RWPE2 (cell line): ENCODE results near the gene OR5A1.

ENCODE experiments used
- ATAC-seq: fragments of 200-7000 bp; cut with Tn5 transposase; 3 replicates; pipeline ENCODE4 v1.9.1; 2021; ENCODE audit warnings: low read depth
- DNase-seq: peaks from one replicate; pipeline ENCODE4 v3.0.0-alpha.2; 2020; ENCODE audit warnings: low spot score
- H3K27ac ChIP-seq: fragments of 450-650 bp; 2 replicates; pipeline ENCODE4 v1.5.1; 2017; ENCODE audit warnings: mild to moderate bottlenecking; ENCODE audit not compliant: poor library complexity, severe bottlenecking
- H3K27me3 ChIP-seq: fragments of 250-450 bp; sonication (Bioruptor Pico); 2 replicates; pipeline ENCODE4 v1.5.1; 2021; ENCODE audit warnings: mild to moderate bottlenecking, moderate library complexity; ENCODE audit not compliant: insufficient read depth, poor library complexity, severe bottlenecking
- H3K36me3 ChIP-seq: fragments of 250-450 bp; sonication (Bioruptor Pico); 2 replicates; pipeline ENCODE4 v1.5.1; 2020; ENCODE audit warnings: low read depth, mild to moderate bottlenecking, moderate library complexity
- H3K4me1 ChIP-seq: fragments of 250-450 bp; sonication (Bioruptor Pico); 2 replicates; pipeline ENCODE4 v1.5.1; 2021; ENCODE audit warnings: mild to moderate bottlenecking, moderate library complexity; ENCODE audit not compliant: insufficient read depth, poor library complexity, severe bottlenecking
- H3K4me3 ChIP-seq: fragments of 250-450 bp; sonication (Bioruptor Pico); 2 replicates; pipeline ENCODE4 v1.5.1; 2021; ENCODE audit warnings: mild to moderate bottlenecking, moderate library complexity; ENCODE audit not compliant: severe bottlenecking
- H3K9me3 ChIP-seq: fragments of 250-450 bp; sonication (Bioruptor Pico); 2 replicates; pipeline ENCODE4 v1.5.1; 2021; ENCODE audit warnings: mild to moderate bottlenecking, moderate library complexity; ENCODE audit not compliant: severe bottlenecking
- CTCF ChIP-seq: fragments of 450-650 bp; IDR thresholded peaks from one replicate; pipeline ENCODE4 v1.5.1; 2017; ENCODE audit warnings: mild to moderate bottlenecking, moderate library complexity; ENCODE audit not compliant: poor library complexity, severe bottlenecking

Gene OR5A1

GRCh38 chr11:59463190-59463641 lies 26.9 kb downstream of the OR5A1 start:
- DNase-seq (no peak), ATAC-seq (no peak)
- no peaks in the 10 kb centered on the region for H3K4me1 ChIP-seq
- TF ChIP-seq CTCF, result no peak
- no peak overlapping the region for H3K27ac ChIP-seq
- no peaks in the 10 kb centered on the region for H3K36me3 ChIP-seq
- no peak overlapping the region for H3K4me3 ChIP-seq
- H3K27me3 ChIP-seq, result no peaks in the 10 kb centered on the region
- no peaks in the 10 kb centered on the region for H3K9me3 ChIP-seq

GRCh38 chr11:59473015-59473414 lies 36.7 kb downstream of the OR5A1 start, which contains the start of gene OR4D10:
Gene OR4D10, plus strand, starts transcription at chr11:59473315. Its CDS starts 4,115 bp downstream, at chr11:59477430.
- Histone ChIP-seq H3K27me3 (no peaks in the 10 kb centered on the region), H3K27ac (no peak within 1 kb of the TSS), H3K4me3 (no peak within 1 kb of the TSS), H3K9me3 (no peaks in the 10 kb centered on the region), H3K36me3 (no peaks in the 10 kb centered on the region), H3K4me1 (no peaks in the 10 kb centered on the region)
- no peak for ATAC-seq
- no peak for TF ChIP-seq CTCF
- DNase-seq, result no peak

- H3K9me3 ChIP-seq, result no peaks in the 10 kb centered on the region
- no peak overlapping the region for H3K4me3 ChIP-seq
- no peaks in the 10 kb centered on the region for H3K4me1 ChIP-seq
- no peaks in the 10 kb centered on the region for H3K36me3 ChIP-seq
- DNase-seq (no peak), ATAC-seq (no peak)
- no peaks in the 10 kb centered on the region for H3K27me3 ChIP-seq
- H3K27ac ChIP-seq, result no peak overlapping the region
- no peak for TF ChIP-seq CTCF
These were observed 38.9 kb downstream of the OR5A1 start for GRCh38 chr11:59475176-59475575.

- Histone ChIP-seq H3K9me3 (no peaks in the 10 kb centered on the region), H3K27ac (no peak overlapping the region), H3K4me1 (no peaks in the 10 kb centered on the region), H3K36me3 (no peaks in the 10 kb centered on the region), H3K27me3 (no peaks in the 10 kb centered on the region), H3K4me3 (no peak overlapping the region)
- no peak for TF ChIP-seq CTCF
- ATAC-seq (no peak), DNase-seq (no peak)
These were observed 43.6 kb downstream of the OR5A1 start for GRCh38 chr11:59479906-59480305.

GRCh38 chr11:59480359-59480758 lies 44.1 kb downstream of the OR5A1 start:
- no peak for TF ChIP-seq CTCF
- H3K27me3 ChIP-seq, result no peaks in the 10 kb centered on the region
- DNase-seq, result no peak
- H3K9me3 ChIP-seq, result no peaks in the 10 kb centered on the region
- ATAC-seq, result no peak
- H3K36me3 ChIP-seq, result no peaks in the 10 kb centered on the region
- no peaks in the 10 kb centered on the region for H3K4me1 ChIP-seq
- H3K4me3 ChIP-seq, result no peak overlapping the region
- no peak overlapping the region for H3K27ac ChIP-seq
